Measurements from ENCODE around the gene EPS8.

DNA sequence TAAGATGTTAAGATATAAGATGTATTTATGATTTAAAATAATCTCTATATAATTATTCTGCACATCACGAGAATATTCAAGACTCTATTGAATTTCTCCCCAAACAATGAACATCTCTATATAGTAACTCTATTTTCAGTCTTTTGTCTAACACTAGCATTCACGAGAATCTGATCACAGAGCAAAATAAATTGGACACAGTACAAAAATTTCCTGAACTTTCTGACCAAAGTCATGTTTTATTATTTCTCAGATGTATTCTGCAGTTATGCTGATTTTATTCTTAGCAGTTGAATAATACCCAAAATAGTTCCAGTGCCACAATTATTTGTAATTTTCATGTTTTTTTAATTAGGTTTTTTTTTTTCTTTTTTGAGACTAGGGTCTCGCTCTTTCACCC, 19.6 kb downstream of the EPS8 start:
- TF ChIP-seq MXI1 (IDR thresholded peaks at IDR 0.05; ENCODE audit: low read depth, low read length) = no peak
- TF ChIP-seq RAD21 (IDR thresholded peaks at IDR 0.05; ENCODE audit: low read length) = no peak
- no peak for TF ChIP-seq TEAD4 (IDR thresholded peaks at IDR 0.05; ENCODE audit: borderline replicate concordance, insufficient read depth)
- TF ChIP-seq, protein P1, sequence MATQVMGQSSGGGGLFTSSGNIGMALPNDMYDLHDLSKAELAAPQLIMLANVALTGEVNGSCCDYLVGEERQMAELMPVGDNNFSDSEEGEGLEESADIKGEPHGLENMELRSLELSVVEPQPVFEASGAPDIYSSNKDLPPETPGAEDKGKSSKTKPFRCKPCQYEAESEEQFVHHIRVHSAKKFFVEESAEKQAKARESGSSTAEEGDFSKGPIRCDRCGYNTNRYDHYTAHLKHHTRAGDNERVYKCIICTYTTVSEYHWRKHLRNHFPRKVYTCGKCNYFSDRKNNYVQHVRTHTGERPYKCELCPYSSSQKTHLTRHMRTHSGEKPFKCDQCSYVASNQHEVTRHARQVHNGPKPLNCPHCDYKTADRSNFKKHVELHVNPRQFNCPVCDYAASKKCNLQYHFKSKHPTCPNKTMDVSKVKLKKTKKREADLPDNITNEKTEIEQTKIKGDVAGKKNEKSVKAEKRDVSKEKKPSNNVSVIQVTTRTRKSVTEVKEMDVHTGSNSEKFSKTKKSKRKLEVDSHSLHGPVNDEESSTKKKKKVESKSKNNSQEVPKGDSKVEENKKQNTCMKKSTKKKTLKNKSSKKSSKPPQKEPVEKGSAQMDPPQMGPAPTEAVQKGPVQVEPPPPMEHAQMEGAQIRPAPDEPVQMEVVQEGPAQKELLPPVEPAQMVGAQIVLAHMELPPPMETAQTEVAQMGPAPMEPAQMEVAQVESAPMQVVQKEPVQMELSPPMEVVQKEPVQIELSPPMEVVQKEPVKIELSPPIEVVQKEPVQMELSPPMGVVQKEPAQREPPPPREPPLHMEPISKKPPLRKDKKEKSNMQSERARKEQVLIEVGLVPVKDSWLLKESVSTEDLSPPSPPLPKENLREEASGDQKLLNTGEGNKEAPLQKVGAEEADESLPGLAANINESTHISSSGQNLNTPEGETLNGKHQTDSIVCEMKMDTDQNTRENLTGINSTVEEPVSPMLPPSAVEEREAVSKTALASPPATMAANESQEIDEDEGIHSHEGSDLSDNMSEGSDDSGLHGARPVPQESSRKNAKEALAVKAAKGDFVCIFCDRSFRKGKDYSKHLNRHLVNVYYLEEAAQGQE (IDR thresholded peaks at IDR 0.05; ENCODE audit: low read depth, low read length) = no peak
- TF ChIP-seq, protein P2, sequence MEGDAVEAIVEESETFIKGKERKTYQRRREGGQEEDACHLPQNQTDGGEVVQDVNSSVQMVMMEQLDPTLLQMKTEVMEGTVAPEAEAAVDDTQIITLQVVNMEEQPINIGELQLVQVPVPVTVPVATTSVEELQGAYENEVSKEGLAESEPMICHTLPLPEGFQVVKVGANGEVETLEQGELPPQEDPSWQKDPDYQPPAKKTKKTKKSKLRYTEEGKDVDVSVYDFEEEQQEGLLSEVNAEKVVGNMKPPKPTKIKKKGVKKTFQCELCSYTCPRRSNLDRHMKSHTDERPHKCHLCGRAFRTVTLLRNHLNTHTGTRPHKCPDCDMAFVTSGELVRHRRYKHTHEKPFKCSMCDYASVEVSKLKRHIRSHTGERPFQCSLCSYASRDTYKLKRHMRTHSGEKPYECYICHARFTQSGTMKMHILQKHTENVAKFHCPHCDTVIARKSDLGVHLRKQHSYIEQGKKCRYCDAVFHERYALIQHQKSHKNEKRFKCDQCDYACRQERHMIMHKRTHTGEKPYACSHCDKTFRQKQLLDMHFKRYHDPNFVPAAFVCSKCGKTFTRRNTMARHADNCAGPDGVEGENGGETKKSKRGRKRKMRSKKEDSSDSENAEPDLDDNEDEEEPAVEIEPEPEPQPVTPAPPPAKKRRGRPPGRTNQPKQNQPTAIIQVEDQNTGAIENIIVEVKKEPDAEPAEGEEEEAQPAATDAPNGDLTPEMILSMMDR (IDR thresholded peaks at IDR 0.05) = no peak
- TF ChIP-seq RCOR1 (IDR thresholded peaks at IDR 0.05; ENCODE audit: low read length) = no peak
- no peak for TF ChIP-seq POLR2AphosphoS5 (IDR thresholded peaks at IDR 0.05; ENCODE audit: low read depth, low read length)
- no peak for TF ChIP-seq YY1 (IDR thresholded peaks at IDR 0.05; ENCODE audit: low read depth)
- no peak for TF ChIP-seq EP300 (IDR thresholded peaks at IDR 0.05; ENCODE audit: borderline replicate concordance in 1 of 2, low read depth in 1 of 2, low read length in 1 of 2)

All from SK-N-SH (cell line).